Sigmoid colon (tissue), 7 donors: Measurements from ENCODE around the gene CCDC169. TPM values are rescaled to one million over a fixed set of nuclear protein-coding genes. Genes with fewer than 3 reads are reported as not detected.

ENCODE experiments used
- DNase-seq: peaks from one replicate; pipeline ENCODE4 v3.0.0-alpha.2; 2019
- H3K27ac ChIP-seq, 4 donors: fragments of 200-600 bp; sonication (generic); one replicate each; pipeline ENCODE4 v1.5.1; 2016 to 2019; ENCODE audit warnings: mild to moderate bottlenecking in 1 of 4
- H3K27me3 ChIP-seq, 3 donors: fragments of 200-600 bp; sonication (generic); one replicate each; pipeline ENCODE4 v1.5.1; 2019; ENCODE audit warnings: mild to moderate bottlenecking in 1 of 3
- H3K36me3 ChIP-seq, 4 donors: fragments of 200-600 bp; sonication (generic); one replicate each; pipeline ENCODE4 v1.5.1; 2016 to 2019
- H3K4me1 ChIP-seq, 4 donors: fragments of 200-600 bp; sonication (generic); one replicate each; pipeline ENCODE4 v1.5.1; 2017 to 2019
- H3K4me3 ChIP-seq, 4 donors: fragments of 200-600 bp; sonication (generic); one replicate each; pipeline ENCODE4 v1.5.1; 2017 to 2019; ENCODE audit warnings: mild to moderate bottlenecking in 2 of 4, moderate library complexity in 1 of 4
- H3K9me3 ChIP-seq, 4 donors: fragments of 200-600 bp in 3 of 4; sonication (generic) in 3 of 4; one replicate each; pipeline versions ENCODE4 v1.5.1 to v1.6.1; 2013 to 2019
- CTCF ChIP-seq, 4 experiments: fragments of 450-650 bp in 3 of 4; fragments of 200-600 bp in 1 of 4; IDR thresholded peaks; one replicate each; pipeline ENCODE4 v1.5.1; 2016 to 2019; ENCODE audit warnings: antibody characterized with exemption in 4 of 4, mild to moderate bottlenecking in 3 of 4, moderate library complexity in 2 of 4
- EP300 ChIP-seq, 4 donors: sonication (generic); formaldehyde crosslinking; IDR thresholded peaks; one replicate each; pipeline ENCODE4 v1.6.1; 2017; ENCODE audit warnings: antibody characterized with exemption in 4 of 4
- POLR2A ChIP-seq, 2 donors: fragments of 450-650 bp; IDR thresholded peaks; one replicate each; pipeline ENCODE4 v1.6.1; 2016; ENCODE audit warnings: antibody characterized with exemption in 2 of 2, mild to moderate bottlenecking in 2 of 2, moderate library complexity in 2 of 2
- POLR2AphosphoS5 ChIP-seq, 4 donors: sonication (generic); formaldehyde crosslinking; IDR thresholded peaks; one replicate each; pipeline ENCODE4 v1.6.1; 2017; ENCODE audit warnings: antibody characterized with exemption in 4 of 4
- WGBS, 2 donors: extraction: QIAGEN DNeasy Blood & Tissue Kit; methylation state at CpG; one replicate each; pipeline ENCODE4 v1.1.7; 2013; 5-methylcytosine and 5-hydroxymethylcytosine counted together
- intact Hi-C: fragments of 100-400 bp; cut with DNase I; formaldehyde crosslinking; loops from one replicate; pipeline ENCODE4 v1.15.1; 2023
- polyA plus RNA-seq, 3 donors: library from polyadenylated mRNA; stranded (reverse); fragments of 200-250 nt; gene quantifications; one replicate each; pipeline ENCODE4 v1.2.3, GENCODE V29; 2013
- total RNA-seq, 4 donors: library from RNA; depleted of rRNA; stranded (reverse); fragments of >200 nt; gene quantifications; one replicate each; pipeline ENCODE4 v1.1.0, GENCODE V29; 2016
- donor health status: healthy with polysubstance abuse.
- donor health status: Bipolar disorder and iron deficiency.
- donor health status: healthy.

Gene CCDC169
- total and polyA plus RNA-seq, 7 donors = 0.42 to 12.5 (median 3.0) TPM; not detected in 2

- WGBS, 2 donors = 92 to 93% methylated on average over 3 of the region's 3 CpGs
- no peaks in the 10 kb centered on the region for H3K36me3 ChIP-seq
- no peak overlapping the region for H3K4me3 ChIP-seq
- H3K4me1 ChIP-seq = no peaks in the 10 kb centered on the region
- DNase-seq = no peak
- H3K9me3 ChIP-seq = no peaks in the 10 kb centered on the region
- intact Hi-C loops = no loop called here
- H3K27ac ChIP-seq = no peak overlapping the region
- no peaks in the 10 kb centered on the region for H3K27me3 ChIP-seq
- TF ChIP-seq EP300 (IDR thresholded peaks at IDR 0.05) (no peak), CTCF (IDR thresholded peaks at IDR 0.05) (no peak), POLR2AphosphoS5 (IDR thresholded peaks at IDR 0.05) (no peak), POLR2A (IDR thresholded peaks at IDR 0.05) (no peak)
Observed at GRCh38 chr13:36261011-36261410, 36.6 kb downstream of the CCDC169 start.

- 85 to 87% methylated on average over 8 of the region's 8 CpGs for WGBS, 2 donors
- no peak for TF ChIP-seq CTCF (IDR thresholded peaks at IDR 0.05)
- TF ChIP-seq EP300 (IDR thresholded peaks at IDR 0.05) = no peak
- no peak for TF ChIP-seq POLR2AphosphoS5 (IDR thresholded peaks at IDR 0.05)
- TF ChIP-seq POLR2A (IDR thresholded peaks at IDR 0.05) = no peak
- no peak overlapping the region for H3K4me3 ChIP-seq
- H3K27me3 ChIP-seq = no peaks in the 10 kb centered on the region
- H3K9me3 ChIP-seq = no peaks in the 10 kb centered on the region
- H3K4me1 ChIP-seq = no peaks in the 10 kb centered on the region
- no peaks in the 10 kb centered on the region for H3K36me3 ChIP-seq
- DNase-seq = no peak
- intact Hi-C loops = no loop called here
- no peak overlapping the region for H3K27ac ChIP-seq
Observed at GRCh38 chr13:36259361-36260137, 38.1 kb downstream of the CCDC169 start.

GRCh38 chr13:36258831-36259230, 38.8 kb downstream of the CCDC169 start:
- Histone ChIP-seq H3K27ac (no peak overlapping the region), H3K27me3 (no peaks in the 10 kb centered on the region), H3K4me1 (no peaks in the 10 kb centered on the region), H3K9me3 (no peaks in the 10 kb centered on the region), H3K4me3 (no peak overlapping the region), H3K36me3 (no peaks in the 10 kb centered on the region)
- TF ChIP-seq POLR2AphosphoS5 (IDR thresholded peaks at IDR 0.05) (no peak), POLR2A (IDR thresholded peaks at IDR 0.05) (no peak), CTCF (IDR thresholded peaks at IDR 0.05) (no peak), EP300 (IDR thresholded peaks at IDR 0.05) (no peak)
- WGBS, 2 donors = 83 to 85% methylated on average over 8 of the region's 8 CpGs
- no peak for DNase-seq
- intact Hi-C loops = no loop called here

- H3K9me3 ChIP-seq = peaks cover 0 to 4% (median 1%) of the 10 kb centered on the region in 4 donors
- no peak overlapping the region for H3K4me3 ChIP-seq
- intact Hi-C loops = no loop called here
- peaks cover 0 to 16% (median 4%) of the 10 kb centered on the region in 4 donors for H3K36me3 ChIP-seq
- H3K27ac ChIP-seq = no peak overlapping the region
- H3K4me1 ChIP-seq = no peaks in the 10 kb centered on the region
- no peak for TF ChIP-seq POLR2AphosphoS5 (IDR thresholded peaks at IDR 0.05)
- TF ChIP-seq POLR2A (IDR thresholded peaks at IDR 0.05) = no peak
- no peak for TF ChIP-seq CTCF (IDR thresholded peaks at IDR 0.05)
- no peaks in the 10 kb centered on the region for H3K27me3 ChIP-seq
- no peak for DNase-seq
Observed at GRCh38 chr13:36251526-36251925, 46.1 kb downstream of the CCDC169 start.

- no peak for TF ChIP-seq POLR2A (IDR thresholded peaks at IDR 0.05)
- TF ChIP-seq EP300 (IDR thresholded peaks at IDR 0.05) = no peak
- TF ChIP-seq CTCF (IDR thresholded peaks at IDR 0.05) = no peak
- no peak for TF ChIP-seq POLR2AphosphoS5 (IDR thresholded peaks at IDR 0.05)
- Histone ChIP-seq H3K9me3 (peaks cover 0 to 4% (median 1%) of the 10 kb centered on the region in 4 donors), H3K4me1 (no peaks in the 10 kb centered on the region), H3K27ac (no peak overlapping the region), H3K27me3 (no peaks in the 10 kb centered on the region), H3K36me3 (peaks cover 0 to 17% (median 4%) of the 10 kb centered on the region in 4 donors), H3K4me3 (no peak overlapping the region)
- 86 to 88% methylated on average over 4 of the region's 4 CpGs for WGBS, 2 donors
- no peak for DNase-seq
- intact Hi-C loops = no loop called here
Observed at GRCh38 chr13:36251017-36251416, 46.6 kb downstream of the CCDC169 start.
